HG03571 (cell line): ENCODE results near the gene KCNMA1.

Experiments
- ATAC-seq: cut with Tn5 transposase; IDR thresholded peaks from one replicate; pipeline ENCODE4 v1.9.1; 2021; ENCODE audit not compliant: unreplicated experiment

The KCNMA1 gene

DNA sequence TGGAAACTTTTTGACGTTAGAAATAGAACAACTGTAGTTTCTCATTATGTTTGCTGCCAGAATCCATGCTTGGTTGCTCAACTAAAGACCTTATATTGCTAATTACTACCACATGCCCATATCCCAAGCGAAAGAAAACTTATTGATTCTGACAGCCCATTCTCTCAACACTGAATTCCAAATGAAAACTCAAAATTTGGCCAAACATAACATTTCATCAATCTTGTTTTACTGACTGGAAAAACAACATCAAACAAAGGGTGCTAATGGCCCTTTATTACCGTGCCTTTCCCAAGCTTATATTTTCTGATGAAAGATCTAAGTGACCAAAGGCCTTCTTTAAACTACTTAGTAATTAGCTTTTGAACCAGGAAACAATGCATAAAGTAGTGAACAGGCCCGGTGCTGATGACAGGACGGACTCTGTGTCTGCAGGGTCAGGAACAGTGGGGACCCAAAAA lies 531.8 kb downstream of the KCNMA1 start:
- no peak for ATAC-seq

DNA sequence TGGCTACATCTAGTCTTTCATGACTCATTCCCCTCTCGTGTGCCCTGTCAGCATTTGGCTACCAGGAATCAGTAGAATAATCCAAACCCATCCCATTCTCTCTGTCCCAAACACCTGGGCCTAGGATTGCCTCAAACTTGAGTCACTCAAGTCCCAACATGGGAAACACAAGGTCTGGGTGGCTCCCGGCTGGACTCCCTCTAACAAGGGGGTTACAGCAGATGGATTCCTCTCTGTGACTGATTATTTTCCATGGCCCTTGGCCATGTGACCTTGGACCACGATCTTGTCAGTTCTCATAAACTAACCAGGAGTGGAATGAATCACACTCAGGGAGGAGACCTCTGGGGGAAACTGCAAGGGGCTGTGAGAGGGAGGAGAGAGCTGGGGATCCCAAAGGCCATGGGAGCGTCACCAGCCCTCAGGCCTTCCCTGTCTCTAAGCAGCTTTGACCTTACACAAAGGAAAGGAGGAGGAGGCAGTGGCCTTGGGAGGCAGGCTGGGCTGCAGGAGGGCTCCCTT lies 533.1 kb downstream of the KCNMA1 start:
- ATAC-seq = no peak

DNA sequence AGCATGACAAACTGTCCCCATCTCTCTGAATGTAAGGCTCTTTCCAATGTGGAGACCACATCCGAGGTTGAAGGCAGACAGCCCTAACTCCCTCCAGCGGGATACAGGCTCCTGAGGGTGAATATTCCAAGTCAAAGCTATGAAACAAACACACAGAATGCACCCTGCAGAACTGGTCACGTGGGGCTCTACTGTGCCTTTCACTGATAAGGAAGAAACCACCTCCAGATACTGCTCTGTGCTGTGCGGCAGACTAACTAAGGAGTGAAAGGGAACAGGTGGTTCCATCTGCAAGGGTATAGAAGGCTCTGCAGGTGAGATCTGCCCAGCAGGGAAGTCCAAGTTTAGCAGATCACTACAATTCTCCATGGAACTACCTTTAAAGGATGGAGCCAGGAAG lies 534.4 kb downstream of the KCNMA1 start:
- ATAC-seq = no peak

DNA sequence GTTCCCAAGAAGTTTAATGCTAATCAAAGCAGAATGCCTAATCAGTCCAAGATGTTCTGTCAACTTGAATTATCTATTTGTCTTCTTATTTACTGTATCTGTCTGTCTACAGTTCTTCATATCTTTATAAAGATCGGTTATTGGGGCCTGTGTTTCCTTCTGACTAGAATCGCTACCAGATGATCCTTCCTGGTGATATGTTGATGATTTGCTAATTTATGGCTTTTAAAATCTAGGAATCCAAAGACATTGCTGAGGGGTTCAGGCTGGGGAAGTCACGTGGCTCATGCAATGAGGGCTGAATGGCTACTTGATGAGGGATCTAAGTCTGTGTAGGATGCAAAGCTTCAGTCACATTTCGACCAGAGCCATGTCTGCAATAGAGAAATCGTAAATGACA lies 536.3 kb downstream of the KCNMA1 start:
- ATAC-seq = no peak

DNA sequence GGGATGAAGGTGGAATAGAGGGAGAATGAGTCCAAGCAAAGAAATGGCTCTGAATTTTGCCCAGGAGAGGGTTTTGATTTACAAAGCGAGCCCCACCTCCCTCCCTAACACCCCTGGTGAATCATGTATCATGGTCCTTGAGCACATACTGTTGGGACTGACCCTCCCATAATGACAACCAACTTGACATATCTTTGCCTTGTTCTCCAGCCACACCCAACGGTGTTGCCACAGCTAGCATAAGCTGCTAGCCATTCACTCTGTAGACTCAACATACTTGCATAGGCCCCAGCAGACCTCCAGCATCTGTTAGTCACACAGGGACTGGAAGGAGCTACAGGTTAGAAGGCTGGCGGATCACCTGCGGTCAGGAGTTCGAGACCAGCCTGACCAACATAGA lies 538.5 kb downstream of the KCNMA1 start:
- no peak for ATAC-seq

DNA sequence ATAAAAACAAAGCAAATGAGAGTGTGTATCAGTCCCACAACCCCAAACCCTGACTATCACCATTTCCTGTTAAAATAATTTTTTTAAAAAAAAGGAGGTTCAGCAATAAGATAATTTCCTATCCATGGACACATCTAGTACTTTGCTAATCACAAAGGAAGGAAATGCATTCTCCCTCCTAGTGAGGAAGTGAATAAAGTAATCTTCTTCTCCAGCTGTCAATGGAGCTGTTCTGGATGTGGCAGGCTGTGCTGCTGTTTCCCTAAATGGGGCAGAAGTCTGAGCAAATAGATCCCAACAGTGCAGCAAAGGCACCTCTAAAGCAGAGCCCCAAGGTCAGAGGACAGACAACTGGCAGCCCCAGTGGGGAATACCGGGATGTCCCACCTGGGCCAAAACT lies 540.0 kb downstream of the KCNMA1 start:
- no peak for ATAC-seq

DNA sequence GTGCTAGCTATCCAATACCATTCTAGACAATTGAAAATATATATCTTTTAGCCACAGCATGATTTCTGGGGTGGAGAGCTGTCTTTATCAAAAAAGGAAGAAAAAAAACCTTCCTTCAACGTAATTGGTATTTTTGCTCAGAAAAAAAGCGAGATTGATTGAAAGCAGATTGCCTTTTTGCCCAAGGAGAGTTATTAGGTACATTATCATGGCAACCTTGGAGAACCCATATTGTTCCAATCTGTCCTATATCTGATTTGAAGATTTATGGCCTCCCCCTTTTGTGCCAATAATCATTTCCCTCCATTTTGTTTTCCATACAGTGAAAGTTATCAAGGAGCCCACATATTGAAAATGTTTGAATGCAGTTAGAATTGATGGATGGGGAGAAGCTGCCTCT lies 544.5 kb downstream of the KCNMA1 start:
- no peak for ATAC-seq

DNA sequence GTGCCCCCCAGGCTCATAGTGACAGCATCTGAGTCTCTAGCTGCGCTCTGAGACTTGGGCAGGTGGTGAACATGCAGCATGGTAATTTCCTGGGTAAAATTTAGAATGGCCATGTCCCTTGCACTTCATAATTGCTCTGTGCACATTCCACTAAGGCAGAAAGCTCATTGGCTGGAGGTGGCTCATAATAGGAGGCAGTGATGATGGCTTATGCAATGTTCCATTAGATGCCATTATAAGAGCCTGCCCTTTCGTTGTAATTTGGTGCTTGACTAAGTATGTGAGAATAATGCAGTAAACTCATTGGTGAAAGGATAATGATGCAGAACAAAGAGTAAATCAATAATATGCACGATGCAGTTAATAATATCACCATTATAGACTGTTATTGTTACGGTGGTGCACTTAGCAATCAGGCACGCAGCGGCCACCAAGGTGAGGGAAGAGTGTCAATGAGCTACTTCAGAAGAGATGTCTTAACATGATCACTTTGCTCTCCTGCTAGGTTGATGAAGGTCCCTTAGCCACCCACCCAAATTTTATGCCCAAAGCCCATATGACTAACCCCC lies 545.9 kb downstream of the KCNMA1 start:
- no peak for ATAC-seq

DNA sequence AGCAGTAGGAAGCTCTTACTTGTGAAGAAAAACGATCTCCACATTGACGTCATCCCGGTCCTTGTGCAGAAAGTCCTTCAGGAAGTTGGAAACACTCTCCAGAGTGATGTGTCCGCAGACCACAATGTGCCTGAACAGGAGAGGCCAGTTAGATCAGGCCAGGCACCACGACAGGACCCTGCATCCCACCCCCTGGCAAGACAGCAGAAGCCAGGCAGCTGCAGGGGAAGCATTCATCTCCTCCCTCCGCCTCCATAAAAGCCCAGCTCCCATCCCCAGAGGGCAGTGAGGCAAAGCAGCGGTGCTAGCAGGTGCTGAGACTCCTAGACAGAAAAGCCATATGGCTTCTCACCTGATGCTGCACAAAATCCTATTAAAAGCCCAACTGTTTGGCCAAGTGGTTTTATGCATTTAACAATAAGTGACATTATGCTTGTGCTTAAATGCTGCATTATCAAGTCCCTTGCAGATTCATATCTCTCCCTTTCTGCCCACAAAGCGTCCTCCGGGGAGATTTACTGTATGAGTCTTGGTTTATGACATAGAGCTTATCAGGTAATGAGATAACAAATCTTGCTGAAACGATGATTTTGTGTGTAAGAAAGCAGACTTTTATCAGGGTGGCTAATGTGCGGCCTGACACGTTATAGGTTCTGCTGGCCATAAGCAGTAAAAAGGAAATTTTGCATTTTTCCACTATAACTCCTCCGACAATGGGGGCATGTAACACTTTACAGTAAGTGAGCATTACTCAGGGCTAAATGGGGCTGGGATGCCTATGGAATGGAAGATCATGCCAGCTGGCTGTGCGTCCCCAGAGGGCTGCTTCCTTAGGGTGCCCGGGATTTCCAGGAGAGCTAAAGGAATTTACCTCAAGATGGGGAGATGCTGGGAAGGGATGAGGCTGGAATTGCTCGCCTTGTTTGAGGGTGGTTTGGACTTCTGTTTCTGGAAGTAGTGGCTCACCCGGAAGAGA lies 546.9 kb downstream of the KCNMA1 start:
- ATAC-seq = no peak

DNA sequence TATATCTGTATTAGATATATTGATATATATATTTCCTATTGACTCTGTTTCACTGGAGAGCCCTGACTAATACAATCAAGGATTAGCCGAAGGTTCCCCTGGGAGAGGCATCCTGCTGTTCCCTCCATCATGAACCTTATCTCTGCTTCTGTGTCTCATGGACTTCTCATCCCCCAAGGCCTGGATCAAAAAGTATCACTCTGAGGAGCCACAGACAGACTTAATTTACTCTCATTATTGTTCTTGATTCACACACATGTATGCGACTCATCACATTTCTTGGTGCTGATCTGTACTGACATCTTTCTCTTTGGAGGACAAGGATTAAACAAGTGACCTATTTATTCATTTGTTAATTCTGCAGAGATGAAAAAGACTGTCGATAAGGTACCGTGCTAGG lies 550.2 kb downstream of the KCNMA1 start:
- ATAC-seq = no peak

DNA sequence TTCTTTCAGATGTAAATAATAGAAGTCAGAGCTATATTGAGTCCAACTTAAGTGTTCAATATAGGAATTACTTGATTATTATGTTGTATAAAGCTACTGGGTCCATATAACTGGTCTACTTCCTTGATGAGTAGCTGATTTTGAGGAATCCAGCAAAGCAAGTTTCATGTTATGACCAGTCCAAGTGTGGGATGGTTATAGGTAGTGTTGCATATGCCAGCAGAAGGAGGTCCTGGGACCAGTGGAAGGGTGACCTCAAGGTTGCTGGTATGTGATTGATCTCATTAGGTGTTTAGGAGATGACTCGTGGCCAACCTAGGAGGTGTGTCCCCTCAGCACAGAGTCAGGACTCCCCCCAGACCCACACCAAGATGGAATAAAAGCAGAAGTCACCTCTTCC lies 551.5 kb downstream of the KCNMA1 start:
- ATAC-seq = no peak

DNA sequence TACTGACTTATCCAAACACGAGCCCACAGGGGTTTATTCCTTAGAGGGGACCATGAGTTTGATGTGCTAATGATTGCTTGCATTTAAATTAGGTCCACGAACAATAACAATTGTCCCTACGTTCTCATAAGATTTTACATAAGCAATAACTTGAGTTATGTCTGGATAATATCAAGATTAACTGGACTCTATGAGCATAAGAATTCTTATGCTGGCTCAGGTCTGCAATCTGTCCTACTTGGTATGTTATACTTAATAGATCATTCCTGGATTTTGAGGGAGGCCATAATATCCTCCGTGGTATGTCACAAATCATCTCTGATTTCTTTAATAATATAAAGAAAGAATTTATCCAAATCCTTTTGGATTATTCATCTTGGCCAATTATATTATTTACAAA lies 552.3 kb downstream of the KCNMA1 start:
- ATAC-seq = no peak

DNA sequence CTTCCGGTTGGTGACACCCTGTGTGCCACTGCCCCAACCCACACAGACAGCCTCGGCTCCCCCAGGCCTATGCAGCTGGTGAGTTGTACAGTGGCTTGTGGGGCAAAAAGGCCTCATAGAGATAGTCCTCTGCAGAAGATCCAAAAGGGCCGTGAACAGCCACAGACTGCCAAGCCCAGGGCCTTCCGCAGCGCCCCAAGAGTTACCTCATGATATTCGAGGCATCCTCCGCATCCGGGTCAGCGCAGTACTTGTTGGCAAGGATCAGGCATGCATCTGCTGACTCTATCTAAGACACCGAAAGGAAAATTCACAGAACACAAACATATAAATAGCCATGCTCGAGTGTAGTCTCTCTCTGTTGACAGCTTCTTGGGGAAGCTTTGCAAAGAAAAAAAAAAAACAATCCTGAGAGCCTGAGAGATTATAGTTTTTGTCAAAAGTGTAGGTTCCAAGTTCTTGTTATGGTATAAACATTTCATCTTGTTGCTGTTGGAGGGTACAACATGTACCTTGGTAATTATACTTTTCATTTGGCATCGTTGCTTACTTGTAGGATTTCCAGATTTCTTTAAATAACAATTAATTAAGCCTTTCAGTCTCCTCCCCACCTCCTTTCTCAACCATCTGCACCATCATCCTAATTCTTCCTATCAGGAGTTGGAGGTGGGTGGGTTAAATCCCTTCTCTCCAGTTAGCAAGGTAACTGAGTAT lies 553.0 kb downstream of the KCNMA1 start:
- ATAC-seq = no peak

DNA sequence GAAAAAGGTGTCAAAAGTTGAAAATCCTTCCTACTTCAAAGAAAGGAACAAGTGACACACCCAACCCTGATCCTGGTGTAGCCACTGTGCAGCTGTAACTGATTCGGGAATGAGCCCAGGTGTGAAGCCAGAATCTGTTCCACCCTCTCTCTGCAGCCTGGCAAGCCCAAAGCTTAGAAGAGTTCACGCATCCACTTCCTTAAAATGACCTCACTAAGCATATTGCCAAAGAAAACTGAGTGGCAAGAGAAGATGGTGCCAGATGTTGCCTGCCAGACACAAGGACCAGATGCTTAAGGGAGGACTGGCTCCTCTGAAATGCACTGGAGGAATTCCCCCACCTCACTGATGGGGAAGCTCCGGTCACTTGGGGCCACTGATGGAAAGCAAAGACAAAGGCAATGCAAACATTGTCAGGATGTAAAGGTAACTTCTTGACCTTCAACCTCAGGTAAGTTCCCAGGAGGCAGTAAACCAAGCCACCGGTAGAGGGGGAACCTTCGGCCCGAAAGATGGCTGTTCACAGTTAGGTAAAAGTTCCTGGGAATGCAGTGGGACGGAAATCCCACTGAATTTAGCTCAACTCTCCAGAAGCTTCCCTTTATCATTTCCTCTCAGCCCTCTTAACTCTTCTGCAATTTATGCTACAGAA lies 554.9 kb downstream of the KCNMA1 start:
- no peak for ATAC-seq

DNA sequence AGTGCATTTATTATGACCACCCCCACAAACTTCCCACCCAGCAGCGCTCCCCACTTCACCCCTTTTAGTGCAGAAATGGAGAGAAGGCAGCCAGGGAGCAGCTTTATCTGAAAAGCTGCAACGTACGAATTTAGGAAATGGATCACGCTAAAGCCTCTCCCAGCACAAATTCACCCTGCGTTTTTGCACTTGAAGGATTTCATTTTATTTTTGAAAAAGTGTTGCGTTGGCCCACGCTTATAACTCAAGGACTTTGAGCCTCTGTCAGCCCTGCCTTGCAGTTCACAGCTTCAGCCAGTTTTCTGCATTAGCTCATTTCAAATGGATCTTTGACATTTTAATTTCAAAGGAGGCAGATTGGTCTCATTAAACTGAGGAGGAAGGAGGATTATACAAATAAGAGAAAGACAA lies 556.1 kb downstream of the KCNMA1 start:
- no peak for ATAC-seq

DNA sequence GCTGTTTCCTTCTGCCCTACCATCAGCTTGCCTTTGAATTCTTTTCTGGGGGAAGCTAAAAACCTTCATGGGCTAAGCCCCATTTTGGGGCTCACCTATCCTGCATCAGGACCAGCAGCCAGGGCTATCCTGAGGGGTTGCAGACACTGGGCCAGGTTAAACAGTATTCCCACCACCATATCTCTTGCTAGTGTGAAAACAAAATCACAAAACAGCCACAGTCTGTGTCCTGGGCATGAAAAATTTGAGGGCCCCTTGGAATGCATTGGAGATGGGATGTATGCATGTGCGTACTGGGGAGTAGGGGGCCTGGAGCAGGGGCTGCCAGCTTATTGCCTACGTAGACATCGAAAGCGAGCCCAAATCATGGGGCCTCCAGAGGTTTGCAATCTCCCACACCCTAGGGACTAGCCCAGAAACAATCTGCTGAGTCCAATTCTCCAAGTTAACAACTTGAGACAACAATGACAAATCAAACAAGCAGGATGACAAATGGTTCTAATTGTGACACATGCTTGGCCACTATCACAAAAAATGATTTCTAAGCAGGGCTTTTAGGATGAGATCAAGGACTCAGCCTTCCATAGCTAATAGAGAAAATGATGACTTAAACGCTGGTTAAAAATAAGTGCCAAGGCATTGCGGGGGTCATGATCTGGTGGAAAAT lies 557.1 kb downstream of the KCNMA1 start:
- no peak for ATAC-seq

DNA sequence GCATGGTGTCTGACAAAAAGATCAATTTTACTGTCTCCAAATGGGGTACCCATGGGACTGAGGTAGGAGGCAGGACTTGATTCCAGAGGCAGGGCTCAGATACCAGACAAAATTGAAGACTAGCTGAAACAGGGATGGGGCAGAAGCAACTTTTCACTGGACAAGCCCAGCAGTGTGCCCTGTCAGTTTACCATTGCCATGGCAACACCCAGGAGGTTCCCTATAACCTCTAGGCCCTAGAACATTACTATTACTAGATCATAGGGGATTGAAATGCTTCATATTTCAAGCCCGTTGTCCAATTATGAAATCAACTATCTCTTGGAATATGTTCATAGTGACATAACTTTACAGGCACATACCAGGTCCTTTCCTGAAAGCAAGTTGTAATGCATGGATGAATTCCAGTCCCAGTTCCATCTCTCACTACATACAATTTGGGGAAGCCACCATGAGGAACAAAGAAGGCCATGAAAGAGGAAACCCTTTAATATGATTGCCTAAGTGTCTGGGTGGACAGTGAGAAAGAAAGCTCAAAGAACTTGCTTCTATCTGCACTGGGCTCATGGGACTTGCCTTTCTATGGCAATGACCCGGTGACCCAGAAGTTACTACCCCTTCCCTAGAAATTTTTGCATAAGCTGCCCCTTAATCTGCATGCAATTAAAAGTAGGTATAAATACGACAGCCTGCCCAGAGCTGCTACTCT lies 557.9 kb downstream of the KCNMA1 start:
- no peak for ATAC-seq

DNA sequence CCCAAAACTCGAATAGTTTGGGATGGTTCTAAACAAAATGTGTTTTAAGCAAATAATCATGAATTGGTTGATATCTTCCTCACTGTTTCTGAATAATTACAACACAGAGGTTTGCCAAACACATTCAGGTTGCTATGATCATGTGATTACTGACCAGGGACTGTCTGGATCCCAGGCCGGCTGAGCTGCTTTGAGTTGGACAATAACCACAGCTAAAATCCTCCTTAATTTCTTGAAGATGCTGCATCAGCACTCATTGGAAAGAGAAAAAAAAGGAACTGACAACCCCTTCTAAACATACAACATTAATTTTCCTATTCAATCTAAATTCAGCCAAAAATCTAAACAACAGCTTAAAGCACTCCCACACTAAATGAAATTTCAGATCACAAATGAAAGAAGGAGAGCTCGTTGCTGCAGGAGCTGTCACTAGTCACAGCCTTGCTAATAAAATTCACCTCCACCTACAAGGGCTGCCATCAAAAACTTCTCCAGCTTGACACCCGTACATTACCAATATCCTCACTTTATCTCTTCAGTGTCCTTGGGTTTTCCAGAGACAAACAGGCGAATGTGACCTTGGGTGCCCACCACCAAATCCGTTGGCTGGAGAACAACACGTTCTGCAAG lies 560.2 kb downstream of the KCNMA1 start:
- no peak for ATAC-seq

DNA sequence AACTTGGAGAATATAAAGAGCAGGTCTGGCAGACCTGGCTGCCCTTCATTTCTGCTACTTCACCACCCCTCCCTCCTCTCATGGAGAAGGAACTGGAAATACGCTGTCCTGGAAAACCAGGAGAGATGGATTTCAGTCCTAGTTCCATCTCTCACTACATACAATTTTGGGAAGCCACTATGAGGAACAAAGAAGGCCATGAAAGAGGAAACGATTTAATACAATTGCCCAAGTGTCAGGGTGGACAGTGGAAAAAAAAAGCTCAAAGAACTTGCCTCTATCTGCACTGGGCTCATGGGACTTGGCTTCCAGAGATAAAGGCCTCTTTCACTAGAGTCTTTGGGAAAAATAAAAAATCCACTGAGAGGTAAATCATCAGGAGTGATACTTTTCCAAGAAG lies 561.7 kb downstream of the KCNMA1 start:
- ATAC-seq = no peak
